Type B pancreatic cell (in vitro differentiated cells): ENCODE measurements around the gene SNRNP48. TPM values are rescaled to one million over a fixed set of nuclear protein-coding genes. Genes with fewer than 3 reads are reported as not detected.

Experiments used
- DNase-seq: peaks from one replicate; pipeline ENCODE4 v3.0.0; 2021; ENCODE audit warnings: mixed read lengths; ENCODE audit not compliant: unreplicated experiment; ENCODE audit errors: extremely low spot score
- H3K27ac Mint-ChIP-seq: 2 replicates; pipeline ENCODE4 v1.8.0; 2021; ENCODE audit warnings: mild to moderate bottlenecking, mixed read lengths
- H3K27me3 Mint-ChIP-seq: 2 replicates; pipeline ENCODE4 v1.8.0; 2021; ENCODE audit warnings: mixed read lengths
- H3K36me3 Mint-ChIP-seq: 2 replicates; pipeline ENCODE4 v1.8.0; 2021; ENCODE audit warnings: mixed read lengths
- H3K4me1 Mint-ChIP-seq: one replicate; pipeline ENCODE4 v1.8.0; 2021; ENCODE audit warnings: mixed read lengths; ENCODE audit not compliant: unreplicated experiment
- H3K4me3 Mint-ChIP-seq: 2 replicates; pipeline ENCODE4 v1.8.0; 2021; ENCODE audit warnings: mild to moderate bottlenecking, mixed read lengths
- H3K9me3 Mint-ChIP-seq: 2 replicates; pipeline ENCODE4 v1.8.0; 2021; ENCODE audit warnings: mixed read lengths
- CTCF ChIP-seq: fragments of 200-600 bp; sonication (generic); conservative IDR thresholded peaks from 2 replicates; pipeline ENCODE4 v1.5.0; 2021; ENCODE audit warnings: antibody characterized with exemption, mild to moderate bottlenecking
- total RNA-seq: library from RNA; stranded (reverse); gene quantifications from 2 replicates; pipeline ENCODE4 v1.2.1, GENCODE V29; 2021; ENCODE audit warnings: low replicate concordance

The SNRNP48 gene
- total RNA-seq, 1 donor from 2014 or later, result 21.5 TPM

- Mint-ChIP-seq H3K36me3 (peaks cover 48% of the 10 kb centered on the region), H3K4me3 (no peak overlapping the region), H3K27me3 (no peaks in the 10 kb centered on the region), H3K9me3 (no peaks in the 10 kb centered on the region), H3K27ac (no peak overlapping the region), H3K4me1 (no peaks in the 10 kb centered on the region)
- DNase-seq, result no peak
- no peak for TF ChIP-seq CTCF
Measured at GRCh38 chr6:7604003-7604402, 14.0 kb downstream of the SNRNP48 start.

DNA sequence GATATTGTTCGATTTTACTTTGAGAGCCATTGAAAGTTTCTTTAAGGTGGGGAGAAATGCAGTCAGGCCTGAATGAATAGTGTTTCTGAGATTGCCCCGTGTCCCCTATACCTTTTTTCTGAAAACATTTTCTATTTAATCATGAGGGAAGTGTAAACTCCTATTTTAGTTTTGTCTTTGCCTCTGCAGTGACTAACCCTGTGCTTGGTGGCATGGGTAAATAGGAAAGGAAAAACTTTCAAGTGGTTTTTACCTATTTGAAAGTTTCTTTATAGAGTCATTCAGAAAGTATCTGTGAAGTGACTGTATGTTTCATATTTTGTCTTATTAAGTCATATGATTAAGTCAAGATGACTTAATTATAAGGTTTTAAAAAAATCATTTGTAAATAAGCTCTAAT, 14.5 kb downstream of the SNRNP48 start:
- Mint-ChIP-seq H3K27ac (no peak overlapping the region), H3K4me1 (no peaks in the 10 kb centered on the region), H3K36me3 (peaks cover 44% of the 10 kb centered on the region), H3K4me3 (no peak overlapping the region), H3K9me3 (no peaks in the 10 kb centered on the region), H3K27me3 (no peaks in the 10 kb centered on the region)
- no peak for TF ChIP-seq CTCF
- DNase-seq, result no peak

GRCh38 chr6:7615611-7616383, 25.8 kb downstream of the SNRNP48 start:
- H3K27ac Mint-ChIP-seq, result peak overlapping the region; percentile 10

DNA sequence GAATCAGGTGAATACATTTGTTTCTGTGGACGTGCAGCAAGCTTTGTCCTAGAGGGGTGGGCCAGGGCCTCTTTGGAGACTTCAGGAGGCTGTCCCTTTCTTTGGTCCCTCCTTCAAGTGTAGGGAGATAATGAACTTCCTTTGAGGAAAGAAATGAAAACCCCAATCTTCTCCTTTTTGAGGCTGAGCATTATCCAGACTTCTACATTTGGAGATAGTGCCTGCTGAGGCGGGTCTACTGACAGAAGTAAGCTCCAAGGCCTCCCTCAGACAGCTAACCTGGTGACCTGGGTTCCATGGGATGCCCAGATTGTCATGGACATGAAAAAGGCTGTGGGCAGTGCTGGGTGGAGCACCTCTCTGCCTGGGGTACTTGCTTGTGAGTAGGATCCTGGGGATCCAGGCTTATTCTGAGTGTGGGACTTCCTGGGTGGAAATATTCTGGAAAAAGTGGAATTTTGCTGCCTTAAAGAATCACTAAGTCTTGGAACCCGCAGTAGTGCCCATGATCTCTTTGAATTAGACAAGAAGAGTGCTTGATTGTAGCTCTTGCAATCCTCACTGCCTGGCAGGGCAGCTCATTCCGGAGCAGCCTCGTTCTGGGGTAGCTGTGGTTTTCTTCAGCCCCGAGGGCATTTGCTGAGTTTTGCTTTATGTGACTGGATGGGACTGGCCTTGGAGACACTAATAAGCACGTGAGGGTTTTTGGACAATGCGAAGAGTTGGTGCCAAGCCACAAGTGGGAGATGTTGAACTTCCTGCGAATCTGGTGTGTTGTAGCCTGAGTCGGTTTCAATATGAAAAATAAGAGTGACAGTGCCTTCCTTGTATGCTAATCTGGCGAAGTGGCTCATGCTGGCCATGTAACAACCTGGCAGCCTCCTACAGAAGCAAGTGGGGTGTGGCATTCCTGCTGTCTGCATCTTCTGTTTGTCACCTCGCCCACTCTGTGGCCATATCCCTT, 28.1 kb downstream of the SNRNP48 start:
- peaks cover under 1% of the 10 kb centered on the region for H3K36me3 Mint-ChIP-seq
- peaks cover 12% of the 10 kb centered on the region for H3K27me3 Mint-ChIP-seq
- H3K4me1 Mint-ChIP-seq, result peaks cover 15% of the 10 kb centered on the region
- H3K27ac Mint-ChIP-seq, result no peak overlapping the region
- no peak overlapping the region for H3K4me3 Mint-ChIP-seq
- no peak for TF ChIP-seq CTCF
- H3K9me3 Mint-ChIP-seq, result no peaks in the 10 kb centered on the region
- DNase-seq, result no peak

More at GRCh38 chr6:7615611-7616383, 25.8 kb downstream of the SNRNP48 start:
- Mint-ChIP-seq H3K4me1 (peaks cover 15% of the 10 kb centered on the region), H3K9me3 (no peaks in the 10 kb centered on the region), H3K36me3 (peaks cover 7% of the 10 kb centered on the region), H3K4me3 (no peak overlapping the region), H3K27me3 (peaks cover 9% of the 10 kb centered on the region)
- TF ChIP-seq CTCF, result peak; percentile 89
- DNase-seq, result no peak

- no peaks in the 10 kb centered on the region for H3K36me3 Mint-ChIP-seq
- H3K27me3 Mint-ChIP-seq, result peaks cover 15% of the 10 kb centered on the region
- no peak overlapping the region for H3K27ac Mint-ChIP-seq
- no peaks in the 10 kb centered on the region for H3K9me3 Mint-ChIP-seq
- DNase-seq, result no peak
- no peak for TF ChIP-seq CTCF
- no peak overlapping the region for H3K4me3 Mint-ChIP-seq
- peaks cover 5% of the 10 kb centered on the region for H3K4me1 Mint-ChIP-seq
Measured at GRCh38 chr6:7621761-7622160, 31.8 kb downstream of the SNRNP48 start.
